NK-92 (cell line): ENCODE measurements around the gene NCAPD3.

Source experiments
- DNase-seq: peaks from one replicate; lab custom pipeline; 2025; ENCODE audit not compliant: unreplicated experiment; lab: John Stamatoyannopoulos, UW

Gene NCAPD3

GRCh38 chr11:134254433-134255183, 30.8 kb upstream of the NCAPD3 start:
- no peak for DNase-seq

- peak; percentile 60 for DNase-seq
These were observed 29.6 kb upstream of the NCAPD3 start, which contains the start of the genes ACAD8 and THYN1 for GRCh38 chr11:134253188-134253993. ACAD8 (plus strand) TSS chr11:134253568; CDS start chr11:134253601, 33 bp downstream. THYN1 (minus strand) TSS chr11:134253352; CDS start chr11:134252882, 470 bp downstream.

- DNase-seq = no peak
These were observed 28.8 kb upstream of the NCAPD3 start for GRCh38 chr11:134252346-134253187.

GRCh38 chr11:134250675-134251074, 26.9 kb upstream of the NCAPD3 start:
- DNase-seq = no peak

- DNase-seq = no peak
These were observed 26.5 kb upstream of the NCAPD3 start for GRCh38 chr11:134250246-134250645.

GRCh38 chr11:134248910-134249480, 25.2 kb upstream of the NCAPD3 start:
- DNase-seq = no peak

GRCh38 chr11:134246678-134247077, 22.9 kb upstream of the NCAPD3 start:
- DNase-seq = no peak

- DNase-seq = no peak
These were observed 22.3 kb upstream of the NCAPD3 start for GRCh38 chr11:134246100-134246499.

- DNase-seq = no peak
These were observed 21.7 kb upstream of the NCAPD3 start for GRCh38 chr11:134245434-134245833.

GRCh38 chr11:134244593-134244992, 20.8 kb upstream of the NCAPD3 start:
- DNase-seq = no peak

GRCh38 chr11:134243913-134244312, 20.1 kb upstream of the NCAPD3 start:
- no peak for DNase-seq

- DNase-seq = no peak
These were observed 18.6 kb upstream of the NCAPD3 start for GRCh38 chr11:134242376-134242775.

- DNase-seq = no peak
These were observed 16.8 kb upstream of the NCAPD3 start for GRCh38 chr11:134240592-134240991.

GRCh38 chr11:134238956-134239355, 15.2 kb upstream of the NCAPD3 start:
- no peak for DNase-seq

- DNase-seq = no peak
These were observed 13.8 kb upstream of the NCAPD3 start for GRCh38 chr11:134237557-134237922.

GRCh38 chr11:134236834-134237556, 13.2 kb upstream of the NCAPD3 start:
- DNase-seq = no peak

- DNase-seq = no peak
These were observed 11.6 kb upstream of the NCAPD3 start for GRCh38 chr11:134235399-134235798.

- no peak for DNase-seq
These were observed 10.0 kb upstream of the NCAPD3 start for GRCh38 chr11:134233729-134234179.

GRCh38 chr11:134231958-134232659, 8.3 kb upstream of the NCAPD3 start:
- DNase-seq = no peak

GRCh38 chr11:134230339-134230738, 6.6 kb upstream of the NCAPD3 start:
- DNase-seq = no peak
